WTC11 (cell line): ENCODE data around the gene CEMIP. TPM values are rescaled to one million over a fixed set of nuclear protein-coding genes. Genes with fewer than 3 reads are reported as not detected.

Experiments used
- ATAC-seq: fragments of 200-7000 bp; cut with Tn5 transposase; 2 replicates; pipeline ENCODE4 v1.10.0; 2021; ENCODE audit warnings: mild to moderate bottlenecking, moderate library complexity
- CTCF ChIA-PET: fragments of 300-600 bp; sonication (Branson Sonifier 250); formaldehyde crosslinking; loops from one replicate; lab custom pipeline; 2021; ENCODE audit warnings: antibody characterized with exemption; lab: Charles Lee
- POLR2A ChIA-PET: fragments of 350-600 bp; sonication (Branson Sonifier 250); formaldehyde crosslinking; loops from one replicate; lab custom pipeline; 2021; ENCODE audit warnings: antibody characterized with exemption; lab: Charles Lee
- DNase-seq: peaks from one replicate; pipeline ENCODE4 v3.0.0; 2021; ENCODE audit warnings: low spot score
- H3K27ac Mint-ChIP-seq: 2 replicates; pipeline ENCODE4 v1.8.0; 2021; ENCODE audit warnings: mixed read lengths
- H3K27me3 Mint-ChIP-seq: 2 replicates; pipeline ENCODE4 v1.8.0; 2021; ENCODE audit warnings: low read depth, mild to moderate bottlenecking, moderate library complexity, mixed read lengths
- H3K36me3 Mint-ChIP-seq: 2 replicates; pipeline ENCODE4 v1.8.0; 2021; ENCODE audit warnings: mixed read lengths
- H3K4me1 Mint-ChIP-seq: 2 replicates; pipeline ENCODE4 v1.8.0; 2022; ENCODE audit warnings: mixed read lengths
- H3K4me3 Mint-ChIP-seq: 2 replicates; pipeline ENCODE4 v1.8.0; 2021; ENCODE audit warnings: mild to moderate bottlenecking, moderate library complexity, mixed read lengths
- H3K9me3 Mint-ChIP-seq: 2 replicates; pipeline ENCODE4 v1.8.0; 2021; ENCODE audit warnings: mixed read lengths
- CBFB ChIP-seq: sonication (generic); formaldehyde crosslinking; IDR thresholded peaks from 2 replicates; pipeline ENCODE4 v1.8.1; 2022; ENCODE audit warnings: mild to moderate bottlenecking, low read depth, missing genetic modification reagents
- CREB1 ChIP-seq: sonication (generic); formaldehyde crosslinking; IDR thresholded peaks from 2 replicates; pipeline ENCODE4 v1.8.0; 2023; ENCODE audit warnings: mild to moderate bottlenecking, missing genetic modification reagents
- ELF4 ChIP-seq: sonication (generic); formaldehyde crosslinking; IDR thresholded peaks from 2 replicates; pipeline ENCODE4 v1.8.1; 2022; ENCODE audit warnings: low read depth, mild to moderate bottlenecking, moderate library complexity, missing genetic modification reagents
- ESRRA ChIP-seq: sonication (generic); formaldehyde crosslinking; IDR thresholded peaks from 2 replicates; pipeline ENCODE4 v1.8.1; 2022; ENCODE audit warnings: mild to moderate bottlenecking, missing genetic modification reagents, borderline replicate concordance
- ETV6 ChIP-seq: sonication (generic); formaldehyde crosslinking; IDR thresholded peaks from 2 replicates; pipeline ENCODE4 v1.8.1; 2022; ENCODE audit warnings: mild to moderate bottlenecking, missing genetic modification reagents
- GABPB1 ChIP-seq: sonication (generic); formaldehyde crosslinking; IDR thresholded peaks from 2 replicates; pipeline ENCODE4 v1.8.1; 2023; ENCODE audit warnings: mild to moderate bottlenecking, missing genetic modification reagents
- GTF2I ChIP-seq: fragments of 250-450 bp; sonication (Bioruptor Pico); conservative IDR thresholded peaks from 2 replicates; pipeline ENCODE4 v1.4.0; 2021; ENCODE audit warnings: mild to moderate bottlenecking
- JAZF1 ChIP-seq: fragments of 250-450 bp; sonication (Bioruptor Pico); IDR thresholded peaks from 2 replicates; pipeline ENCODE4 v1.9.0; 2021; ENCODE audit warnings: moderate library complexity, mild to moderate bottlenecking, inconsistent platforms
- MXD4 ChIP-seq: fragments of 250-450 bp; sonication (Bioruptor Pico); IDR thresholded peaks from 2 replicates; pipeline ENCODE4 v1.8.0; 2021; ENCODE audit warnings: mild to moderate bottlenecking, moderate library complexity, borderline replicate concordance
- NFE2L1 ChIP-seq: sonication (generic); formaldehyde crosslinking; IDR thresholded peaks from 2 replicates; pipeline ENCODE4 v1.8.1; 2023; ENCODE audit warnings: missing genetic modification reagents
- NR3C1 ChIP-seq: sonication (generic); formaldehyde crosslinking; conservative IDR thresholded peaks from 2 replicates; pipeline ENCODE4 v1.8.1; 2023; ENCODE audit warnings: low read depth, mild to moderate bottlenecking, missing genetic modification reagents
- PRRX2 ChIP-seq: fragments of 250-450 bp; sonication (Bioruptor Pico); IDR thresholded peaks from 2 replicates; pipeline ENCODE4 v1.8.0; 2021; ENCODE audit warnings: mild to moderate bottlenecking
- RELA ChIP-seq: sonication (generic); formaldehyde crosslinking; IDR thresholded peaks from 2 replicates; pipeline ENCODE4 v1.8.1; 2022; ENCODE audit warnings: missing genetic modification reagents, mild to moderate bottlenecking, borderline replicate concordance
- SOX15 ChIP-seq: fragments of 250-450 bp; sonication (Bioruptor Pico); IDR thresholded peaks from 2 replicates; pipeline ENCODE4 v1.9.0; 2021; ENCODE audit warnings: mild to moderate bottlenecking
- ZBTB21 ChIP-seq: sonication (generic); formaldehyde crosslinking; IDR thresholded peaks from 2 replicates; pipeline ENCODE4 v1.8.1; 2023; ENCODE audit warnings: mild to moderate bottlenecking, missing genetic modification reagents, borderline replicate concordance
- ZNF317 ChIP-seq: sonication (generic); formaldehyde crosslinking; IDR thresholded peaks from 2 replicates; pipeline ENCODE4 v1.8.1; 2023; ENCODE audit warnings: low read depth, mild to moderate bottlenecking, moderate library complexity, missing genetic modification reagents, borderline replicate concordance
- ZNF671 ChIP-seq: fragments of 250-450 bp; sonication (Bioruptor Pico); IDR thresholded peaks from 2 replicates; pipeline ENCODE4 v1.8.0; 2021; ENCODE audit warnings: mild to moderate bottlenecking
- total RNA-seq: library from RNA; stranded (reverse); gene quantifications from 3 replicates; pipeline ENCODE4 v1.2.3, GENCODE V29; 2021
- TF ChIP-seq, protein P1 (sequence below): fragments of 250-450 bp; sonication (Bioruptor Pico); conservative IDR thresholded peaks from 2 replicates; pipeline ENCODE4 v1.9.0; 2021; ENCODE audit warnings: mild to moderate bottlenecking
- TF ChIP-seq, protein P2 (sequence below): sonication (generic); formaldehyde crosslinking; IDR thresholded peaks from 2 replicates; pipeline ENCODE4 v1.8.1; 2023; ENCODE audit warnings: mild to moderate bottlenecking, missing genetic modification reagents
- TF ChIP-seq, protein P3 (sequence below): sonication (generic); formaldehyde crosslinking; IDR thresholded peaks from 2 replicates; pipeline ENCODE4 v1.8.1; 2022; ENCODE audit warnings: low read depth, missing genetic modification reagents, borderline replicate concordance
- TF ChIP-seq, protein P4 (sequence below): sonication (generic); formaldehyde crosslinking; IDR thresholded peaks from 2 replicates; pipeline ENCODE4 v1.8.1; 2022; ENCODE audit warnings: missing genetic modification reagents, borderline replicate concordance
- TF ChIP-seq, protein P5 (sequence below): sonication (generic); formaldehyde crosslinking; IDR thresholded peaks from 2 replicates; pipeline ENCODE4 v1.8.0; 2022; ENCODE audit warnings: mild to moderate bottlenecking, missing genetic modification reagents
- TF ChIP-seq, protein P6 (sequence below): sonication (generic); formaldehyde crosslinking; IDR thresholded peaks from 2 replicates; pipeline ENCODE4 v1.8.1; 2023; ENCODE audit warnings: mild to moderate bottlenecking, missing genetic modification reagents

Gene CEMIP
- total RNA-seq, 1 experiment from 2014 or later, result 0.87 TPM

DNA sequence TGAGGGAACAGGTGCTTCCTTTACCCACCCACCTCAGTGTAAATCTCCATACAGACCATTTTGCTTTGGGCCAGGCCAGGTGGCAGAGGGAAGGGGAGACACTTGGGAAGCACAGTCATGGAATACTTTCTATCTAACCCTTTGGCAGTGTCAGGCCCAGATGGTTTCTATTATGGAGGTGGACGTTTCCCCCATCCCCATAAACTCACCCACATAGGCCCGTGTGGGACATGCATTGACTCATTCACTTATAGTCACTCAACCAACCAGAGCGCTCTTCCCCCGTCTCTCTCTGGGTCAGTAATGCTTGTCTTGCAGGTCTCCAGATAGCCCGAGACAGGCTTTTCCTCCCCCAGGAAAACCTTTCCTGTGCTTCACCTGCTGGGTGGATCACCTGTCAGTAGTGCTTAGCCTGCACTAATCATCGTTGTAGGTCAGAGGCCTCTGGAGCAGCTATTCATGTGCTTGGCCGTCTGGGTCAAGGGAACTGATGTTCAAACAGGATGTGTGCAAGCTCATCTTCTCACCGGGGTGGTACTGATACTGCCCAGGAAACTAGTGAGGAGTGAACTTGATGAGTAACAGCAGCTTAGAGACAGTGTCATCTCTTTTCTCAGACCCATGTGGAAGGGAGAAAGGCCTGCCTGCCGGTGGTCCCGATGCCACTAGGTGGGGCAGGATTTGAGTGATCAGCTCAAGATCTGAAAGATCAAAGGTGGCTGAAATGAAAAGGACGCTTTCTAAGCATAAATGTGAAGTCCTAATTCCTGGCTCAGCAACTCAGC, 67.1 kb downstream of the CEMIP start (continued):
- TF ChIP-seq, protein P1, sequence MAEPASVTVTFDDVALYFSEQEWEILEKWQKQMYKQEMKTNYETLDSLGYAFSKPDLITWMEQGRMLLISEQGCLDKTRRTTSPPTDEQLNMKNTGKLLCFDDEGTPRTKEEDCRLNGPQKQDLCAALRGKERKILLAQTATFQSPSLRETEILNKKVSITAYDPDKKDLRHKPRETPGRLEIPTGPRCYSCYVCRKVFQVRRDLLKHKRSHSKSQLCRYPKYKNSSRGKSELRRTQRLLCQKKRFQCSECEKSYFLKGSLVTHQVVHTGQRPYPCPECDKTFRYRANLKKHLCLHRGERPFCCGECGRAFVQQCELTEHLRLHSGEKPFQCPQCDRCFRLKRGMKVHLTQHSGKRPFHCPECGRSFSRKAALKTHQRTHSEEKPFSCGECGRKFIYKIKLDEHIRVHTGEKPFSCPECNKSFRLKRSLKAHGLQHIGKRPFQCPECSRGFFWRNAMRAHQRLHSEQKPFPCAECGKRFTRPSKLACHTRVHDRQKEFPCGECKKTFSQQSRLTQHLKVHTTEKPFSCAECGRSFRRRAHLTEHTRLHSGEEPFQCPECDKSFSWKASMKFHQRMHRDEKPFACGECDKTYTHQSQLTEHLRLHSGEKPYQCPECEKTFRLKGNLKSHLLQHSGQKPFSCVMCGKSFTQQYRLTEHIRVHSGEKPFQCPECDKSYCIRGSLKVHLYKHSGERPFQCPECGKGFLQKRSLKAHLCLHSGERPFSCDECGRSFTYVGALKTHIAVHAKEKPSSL, result no peak
- TF ChIP-seq NFE2L1 (CRISPR knock-in tag) (no peak), ELF4 (CRISPR knock-in tag) (no peak), MXD4 (CRISPR knock-in tag) (no peak)
- TF ChIP-seq, protein P2, sequence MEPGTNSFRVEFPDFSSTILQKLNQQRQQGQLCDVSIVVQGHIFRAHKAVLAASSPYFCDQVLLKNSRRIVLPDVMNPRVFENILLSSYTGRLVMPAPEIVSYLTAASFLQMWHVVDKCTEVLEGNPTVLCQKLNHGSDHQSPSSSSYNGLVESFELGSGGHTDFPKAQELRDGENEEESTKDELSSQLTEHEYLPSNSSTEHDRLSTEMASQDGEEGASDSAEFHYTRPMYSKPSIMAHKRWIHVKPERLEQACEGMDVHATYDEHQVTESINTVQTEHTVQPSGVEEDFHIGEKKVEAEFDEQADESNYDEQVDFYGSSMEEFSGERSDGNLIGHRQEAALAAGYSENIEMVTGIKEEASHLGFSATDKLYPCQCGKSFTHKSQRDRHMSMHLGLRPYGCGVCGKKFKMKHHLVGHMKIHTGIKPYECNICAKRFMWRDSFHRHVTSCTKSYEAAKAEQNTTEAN (CRISPR knock-in tag), result no peak
- TF ChIP-seq, all 79 proteins: peak for 0

DNA sequence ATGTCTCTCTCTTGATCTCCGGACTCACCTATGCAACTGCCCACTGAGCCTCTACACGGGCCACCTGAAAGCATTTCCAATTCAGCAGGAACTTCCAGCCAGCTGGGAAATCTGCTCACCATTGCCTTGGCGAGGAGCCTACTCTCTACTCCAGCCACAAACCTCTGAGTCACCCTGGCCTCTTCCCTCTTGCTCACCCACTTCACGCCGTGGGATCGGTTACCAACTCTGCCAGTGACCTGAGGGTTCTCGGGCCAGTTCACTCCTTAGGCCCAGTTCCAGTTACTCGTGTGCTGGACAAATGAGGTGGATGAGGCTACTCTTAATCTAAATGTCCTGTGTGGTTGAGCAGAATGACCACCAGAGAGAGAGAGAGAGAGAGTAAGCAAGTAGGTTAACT, 70.1 kb downstream of the CEMIP start:
- CTCF ChIA-PET, result interaction anchor here (1.2 to 1.3 kb wide), 2 partner anchors 73 to 417 kb away, joined by 3 to 4 read pairs; no protein-coding TSS in a partner anchor
- no peaks in the 10 kb centered on the region for H3K36me3 Mint-ChIP-seq
- DNase-seq, result no peak
- no peak overlapping the region for H3K27ac Mint-ChIP-seq
- H3K9me3 Mint-ChIP-seq, result 0 out of 2 replicates have a peak, but pooled peaks cover 5% of the 10 kb centered on the region
- POLR2A ChIA-PET, result no interaction called here
- no peaks in the 10 kb centered on the region for H3K4me1 Mint-ChIP-seq
- TF ChIP-seq CREB1 (no peak), SOX15 (CRISPR knock-in tag) (no peak), JAZF1 (CRISPR knock-in tag) (no peak), NFE2L1 (CRISPR knock-in tag) (no peak), NR3C1 (CRISPR knock-in tag) (no peak), ZNF671 (CRISPR knock-in tag) (no peak), ESRRA (CRISPR knock-in tag) (no peak)
- TF ChIP-seq, protein P3, sequence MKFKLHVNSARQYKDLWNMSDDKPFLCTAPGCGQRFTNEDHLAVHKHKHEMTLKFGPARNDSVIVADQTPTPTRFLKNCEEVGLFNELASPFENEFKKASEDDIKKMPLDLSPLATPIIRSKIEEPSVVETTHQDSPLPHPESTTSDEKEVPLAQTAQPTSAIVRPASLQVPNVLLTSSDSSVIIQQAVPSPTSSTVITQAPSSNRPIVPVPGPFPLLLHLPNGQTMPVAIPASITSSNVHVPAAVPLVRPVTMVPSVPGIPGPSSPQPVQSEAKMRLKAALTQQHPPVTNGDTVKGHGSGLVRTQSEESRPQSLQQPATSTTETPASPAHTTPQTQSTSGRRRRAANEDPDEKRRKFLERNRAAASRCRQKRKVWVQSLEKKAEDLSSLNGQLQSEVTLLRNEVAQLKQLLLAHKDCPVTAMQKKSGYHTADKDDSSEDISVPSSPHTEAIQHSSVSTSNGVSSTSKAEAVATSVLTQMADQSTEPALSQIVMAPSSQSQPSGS, result no peak
- H3K27me3 Mint-ChIP-seq, result peaks cover 5% of the 10 kb centered on the region; the same call in 1 of the 2 replicates
- no peak overlapping the region for H3K4me3 Mint-ChIP-seq
- no peak for ATAC-seq

DNA sequence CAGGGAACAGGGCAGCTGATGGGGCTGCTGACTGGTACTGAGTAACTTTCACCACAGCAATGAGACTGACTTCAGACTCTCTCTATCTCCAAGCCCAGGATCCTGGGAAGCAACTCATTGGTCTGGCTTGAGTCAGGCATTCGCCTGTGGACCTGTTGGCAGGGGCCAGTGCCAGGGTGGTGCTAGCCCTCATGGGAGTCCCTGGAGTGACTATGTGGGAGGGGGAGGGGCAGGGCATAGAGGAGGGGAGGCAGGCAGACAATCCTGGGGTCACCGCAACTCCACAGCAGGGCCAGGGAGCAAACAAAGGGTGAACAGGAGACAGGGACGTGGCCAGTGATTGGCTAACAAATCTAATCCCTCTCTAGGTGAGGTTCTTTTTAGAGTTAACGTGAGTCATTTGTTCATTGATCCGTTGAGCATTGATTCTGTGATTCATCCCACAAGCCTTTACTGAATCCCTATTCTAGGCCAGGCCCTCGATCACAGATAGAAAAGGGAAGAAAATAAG, 71.8 kb downstream of the CEMIP start:
- H3K36me3 Mint-ChIP-seq, result no peaks in the 10 kb centered on the region
- H3K4me3 Mint-ChIP-seq, result no peak overlapping the region
- CTCF ChIA-PET, result interaction anchor here (1.3 kb wide), 1 partner anchor 75 kb away, joined by 3 read pairs; no protein-coding TSS in a partner anchor
- no peak for ATAC-seq
- H3K9me3 Mint-ChIP-seq, result 0 out of 2 replicates have a peak, but pooled peaks cover 5% of the 10 kb centered on the region
- peaks cover under 1% of the 10 kb centered on the region; the same call in 1 of the 2 replicates for H3K4me1 Mint-ChIP-seq
- POLR2A ChIA-PET, result no interaction called here
- DNase-seq, result no peak
- H3K27me3 Mint-ChIP-seq, result peaks cover 5% of the 10 kb centered on the region; the same call in 1 of the 2 replicates
- no peak overlapping the region for H3K27ac Mint-ChIP-seq
- TF ChIP-seq, protein P4, sequence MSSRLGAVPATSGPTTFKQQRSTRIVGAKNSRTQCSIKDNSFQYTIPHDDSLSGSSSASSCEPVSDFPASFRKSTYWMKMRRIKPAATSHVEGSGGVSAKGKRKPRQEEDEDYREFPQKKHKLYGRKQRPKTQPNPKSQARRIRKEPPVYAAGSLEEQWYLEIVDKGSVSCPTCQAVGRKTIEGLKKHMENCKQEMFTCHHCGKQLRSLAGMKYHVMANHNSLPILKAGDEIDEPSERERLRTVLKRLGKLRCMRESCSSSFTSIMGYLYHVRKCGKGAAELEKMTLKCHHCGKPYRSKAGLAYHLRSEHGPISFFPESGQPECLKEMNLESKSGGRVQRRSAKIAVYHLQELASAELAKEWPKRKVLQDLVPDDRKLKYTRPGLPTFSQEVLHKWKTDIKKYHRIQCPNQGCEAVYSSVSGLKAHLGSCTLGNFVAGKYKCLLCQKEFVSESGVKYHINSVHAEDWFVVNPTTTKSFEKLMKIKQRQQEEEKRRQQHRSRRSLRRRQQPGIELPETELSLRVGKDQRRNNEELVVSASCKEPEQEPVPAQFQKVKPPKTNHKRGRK (CRISPR knock-in tag), result no peak
- no peak for TF ChIP-seq PRRX2 (CRISPR knock-in tag)
- TF ChIP-seq RELA, result no peak
- TF ChIP-seq NR3C1 (CRISPR knock-in tag), result no peak
- no peak for TF ChIP-seq CBFB (CRISPR knock-in tag)
- TF ChIP-seq, protein P5, sequence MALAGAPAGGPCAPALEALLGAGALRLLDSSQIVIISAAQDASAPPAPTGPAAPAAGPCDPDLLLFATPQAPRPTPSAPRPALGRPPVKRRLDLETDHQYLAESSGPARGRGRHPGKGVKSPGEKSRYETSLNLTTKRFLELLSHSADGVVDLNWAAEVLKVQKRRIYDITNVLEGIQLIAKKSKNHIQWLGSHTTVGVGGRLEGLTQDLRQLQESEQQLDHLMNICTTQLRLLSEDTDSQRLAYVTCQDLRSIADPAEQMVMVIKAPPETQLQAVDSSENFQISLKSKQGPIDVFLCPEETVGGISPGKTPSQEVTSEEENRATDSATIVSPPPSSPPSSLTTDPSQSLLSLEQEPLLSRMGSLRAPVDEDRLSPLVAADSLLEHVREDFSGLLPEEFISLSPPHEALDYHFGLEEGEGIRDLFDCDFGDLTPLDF (CRISPR knock-in tag), result no peak
- TF ChIP-seq ZBTB21 (CRISPR knock-in tag), result no peak
- TF ChIP-seq ETV6 (CRISPR knock-in tag), result no peak
- TF ChIP-seq, protein P6, sequence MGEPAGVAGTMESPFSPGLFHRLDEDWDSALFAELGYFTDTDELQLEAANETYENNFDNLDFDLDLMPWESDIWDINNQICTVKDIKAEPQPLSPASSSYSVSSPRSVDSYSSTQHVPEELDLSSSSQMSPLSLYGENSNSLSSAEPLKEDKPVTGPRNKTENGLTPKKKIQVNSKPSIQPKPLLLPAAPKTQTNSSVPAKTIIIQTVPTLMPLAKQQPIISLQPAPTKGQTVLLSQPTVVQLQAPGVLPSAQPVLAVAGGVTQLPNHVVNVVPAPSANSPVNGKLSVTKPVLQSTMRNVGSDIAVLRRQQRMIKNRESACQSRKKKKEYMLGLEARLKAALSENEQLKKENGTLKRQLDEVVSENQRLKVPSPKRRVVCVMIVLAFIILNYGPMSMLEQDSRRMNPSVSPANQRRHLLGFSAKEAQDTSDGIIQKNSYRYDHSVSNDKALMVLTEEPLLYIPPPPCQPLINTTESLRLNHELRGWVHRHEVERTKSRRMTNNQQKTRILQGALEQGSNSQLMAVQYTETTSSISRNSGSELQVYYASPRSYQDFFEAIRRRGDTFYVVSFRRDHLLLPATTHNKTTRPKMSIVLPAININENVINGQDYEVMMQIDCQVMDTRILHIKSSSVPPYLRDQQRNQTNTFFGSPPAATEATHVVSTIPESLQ (CRISPR knock-in tag), result no peak
- TF ChIP-seq ZNF317 (CRISPR knock-in tag), result no peak
- TF ChIP-seq ZNF671 (CRISPR knock-in tag), result no peak
- no peak for TF ChIP-seq GABPB1
- no peak for TF ChIP-seq GTF2I (CRISPR knock-in tag)
